Activated naive CD8-positive, alpha-beta T cell treated with anti-CD3 and anti-CD28 coated beads for 36 hours (primary cell): ENCODE measurements around the gene R3HCC1L. TPM values are rescaled to one million over a fixed set of nuclear protein-coding genes. Genes with fewer than 3 reads are reported as not detected.
"Not testable (repeated sequence)": the region's sequence is repeated elsewhere in the genome, so short reads cannot be mapped to it uniquely, and the experiment has no call there.

Experiments
- DNase-seq: peaks from one replicate; pipeline ENCODE4 v3.0.0; 2021
- H3K27ac Mint-ChIP-seq: one replicate; pipeline ENCODE4 v1.8.0; 2022; ENCODE audit warnings: mild to moderate bottlenecking, moderate library complexity, mixed read lengths
- H3K27me3 Mint-ChIP-seq: one replicate; pipeline ENCODE4 v1.8.0; 2022; ENCODE audit warnings: mild to moderate bottlenecking, mixed read lengths
- H3K36me3 Mint-ChIP-seq: one replicate; pipeline ENCODE4 v1.8.0; 2021; ENCODE audit warnings: mild to moderate bottlenecking, mixed read lengths
- H3K4me1 Mint-ChIP-seq: one replicate; pipeline ENCODE4 v1.8.0; 2021; ENCODE audit warnings: mixed read lengths
- H3K4me3 Mint-ChIP-seq: one replicate; pipeline ENCODE4 v1.8.0; 2022; ENCODE audit warnings: mild to moderate bottlenecking, moderate library complexity, mixed read lengths
- H3K9me3 Mint-ChIP-seq: one replicate; pipeline ENCODE4 v1.8.0; 2022; ENCODE audit warnings: mixed read lengths
- total RNA-seq, 2 experiments: library from RNA; stranded (reverse); gene quantifications; one replicate each; pipeline ENCODE4 v1.2.3, GENCODE V29; 2021

R3HCC1L gene
- total RNA-seq, 2 experiments from 2014 or later, result 17.7 to 20.3 TPM

DNA sequence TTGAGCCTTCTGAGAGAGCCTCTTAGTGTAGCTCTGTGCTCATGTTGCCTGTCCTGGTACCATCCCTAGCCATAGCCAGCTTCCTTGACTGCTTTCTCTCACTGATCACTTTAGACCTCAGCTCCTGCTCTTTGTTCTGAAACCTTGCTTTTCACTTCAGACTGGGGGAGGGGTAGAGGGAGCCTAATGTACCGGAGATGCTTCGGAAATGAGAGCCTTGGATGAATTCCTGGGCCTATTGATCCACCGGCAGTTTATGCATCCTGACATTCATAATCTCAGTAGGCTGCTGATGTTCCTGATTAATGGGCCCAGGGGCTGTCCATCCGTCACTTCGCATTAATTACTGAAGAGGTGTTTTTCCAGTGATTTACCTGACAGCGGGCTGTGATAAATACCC, 38.8 kb downstream of the R3HCC1L start:
- no peak for DNase-seq
- Mint-ChIP-seq H3K27me3 (no peaks in the 10 kb centered on the region), H3K4me1 (peaks cover 16% of the 10 kb centered on the region), H3K4me3 (no peak overlapping the region), H3K27ac (no peak overlapping the region), H3K9me3 (peaks cover 6% of the 10 kb centered on the region), H3K36me3 (peaks cover 54% of the 10 kb centered on the region)

DNA sequence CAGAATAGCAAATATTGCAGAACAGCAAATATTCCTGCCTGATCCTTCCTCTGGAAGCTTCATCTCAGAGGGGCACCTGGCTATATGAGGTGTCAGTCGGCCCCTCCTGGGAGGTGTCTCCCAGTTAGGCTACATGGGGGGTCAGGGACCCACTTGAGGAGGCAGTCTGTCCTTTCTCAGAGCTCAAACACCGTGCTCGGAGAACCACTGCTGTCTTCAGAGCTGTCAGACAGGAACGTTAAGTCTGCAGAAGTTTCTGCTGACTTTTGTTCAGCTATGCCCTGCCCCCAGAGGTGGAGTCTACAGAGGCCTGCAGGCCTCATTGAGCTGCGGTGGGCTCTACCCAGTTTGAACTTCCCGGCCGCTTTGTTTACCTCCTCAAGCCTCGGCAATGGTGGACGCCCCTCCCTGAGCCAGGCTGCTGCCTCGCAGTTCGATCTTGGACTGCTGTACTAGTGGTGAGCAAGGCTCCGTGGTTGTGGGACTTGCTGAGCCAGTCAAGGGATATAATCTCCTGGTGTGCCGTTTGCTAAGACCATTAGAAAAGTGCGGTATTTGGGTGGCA, 48.0 kb downstream of the R3HCC1L start:
- Mint-ChIP-seq H3K4me1 (peaks cover 31% of the 10 kb centered on the region), H3K36me3 (peaks cover 86% of the 10 kb centered on the region), H3K9me3 (peaks cover 27% of the 10 kb centered on the region)
- not testable (repeated sequence) for H3K27ac Mint-ChIP-seq, H3K27me3 Mint-ChIP-seq, DNase-seq, H3K4me3 Mint-ChIP-seq

DNA sequence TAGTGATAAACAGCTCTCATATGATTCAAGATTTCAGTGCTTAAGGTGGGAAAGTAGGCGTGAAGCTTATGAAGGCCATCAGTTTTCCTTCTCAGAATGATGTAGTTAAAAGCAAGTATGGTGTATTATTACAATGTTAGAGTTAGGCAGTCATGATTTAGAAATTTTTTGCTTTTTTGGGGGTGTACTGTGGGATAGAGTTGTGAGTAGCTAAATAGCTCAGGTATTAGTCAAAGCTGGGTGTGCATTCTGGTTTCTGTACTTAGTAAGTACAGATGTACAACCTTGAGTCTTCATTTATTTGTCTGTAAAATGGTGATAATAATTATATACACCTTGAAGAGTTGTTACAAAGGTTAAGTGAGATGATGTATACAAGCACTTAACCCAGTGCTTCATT, 52.2 kb downstream of the R3HCC1L start:
- H3K36me3 Mint-ChIP-seq, result peaks cover 72% of the 10 kb centered on the region
- no peaks in the 10 kb centered on the region for H3K27me3 Mint-ChIP-seq
- H3K4me1 Mint-ChIP-seq, result peaks cover 16% of the 10 kb centered on the region
- no peak for DNase-seq
- peaks cover 8% of the 10 kb centered on the region for H3K9me3 Mint-ChIP-seq
- no peak overlapping the region for H3K27ac Mint-ChIP-seq
- no peak overlapping the region for H3K4me3 Mint-ChIP-seq

DNA sequence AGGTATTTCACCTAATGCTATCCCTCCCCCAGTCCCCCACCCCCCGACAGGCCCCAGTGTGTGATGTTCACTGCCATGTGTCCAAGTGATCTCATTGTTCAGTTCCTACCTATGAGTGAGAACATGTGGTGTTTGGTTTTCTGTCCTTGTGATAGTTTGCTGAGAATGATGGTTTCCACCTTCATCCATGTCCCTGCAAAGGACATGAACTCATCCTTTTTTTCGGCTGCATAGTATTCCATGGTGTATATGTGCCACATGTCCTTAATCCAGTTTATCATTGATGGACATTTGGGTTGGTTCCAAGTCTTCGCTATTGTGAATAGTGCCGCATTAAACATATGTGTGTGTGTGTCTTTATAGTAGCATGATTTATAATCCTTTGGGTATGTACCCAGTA, 56.3 kb downstream of the R3HCC1L start:
- H3K4me3 Mint-ChIP-seq, H3K9me3 Mint-ChIP-seq, H3K27ac Mint-ChIP-seq, DNase-seq, H3K27me3 Mint-ChIP-seq: not testable (repeated sequence)
- H3K4me1 Mint-ChIP-seq, result peaks cover 17% of the 10 kb centered on the region
- peaks cover 72% of the 10 kb centered on the region for H3K36me3 Mint-ChIP-seq

GRCh38 chr10:98193037-98193436, 58.6 kb downstream of the R3HCC1L start:
- Mint-ChIP-seq H3K27me3 (no peaks in the 10 kb centered on the region), H3K36me3 (peaks cover 64% of the 10 kb centered on the region), H3K4me1 (peaks cover 22% of the 10 kb centered on the region), H3K9me3 (peaks cover 7% of the 10 kb centered on the region), H3K27ac (no peak overlapping the region), H3K4me3 (no peak overlapping the region)
- no peak for DNase-seq

- Mint-ChIP-seq H3K36me3 (peaks cover 60% of the 10 kb centered on the region), H3K4me1 (peaks cover 22% of the 10 kb centered on the region), H3K9me3 (peaks cover 7% of the 10 kb centered on the region), H3K27me3 (no peaks in the 10 kb centered on the region), H3K4me3 (no peak overlapping the region), H3K27ac (no peak overlapping the region)
- no peak for DNase-seq
Measured at GRCh38 chr10:98194633-98195032, 60.2 kb downstream of the R3HCC1L start.

DNA sequence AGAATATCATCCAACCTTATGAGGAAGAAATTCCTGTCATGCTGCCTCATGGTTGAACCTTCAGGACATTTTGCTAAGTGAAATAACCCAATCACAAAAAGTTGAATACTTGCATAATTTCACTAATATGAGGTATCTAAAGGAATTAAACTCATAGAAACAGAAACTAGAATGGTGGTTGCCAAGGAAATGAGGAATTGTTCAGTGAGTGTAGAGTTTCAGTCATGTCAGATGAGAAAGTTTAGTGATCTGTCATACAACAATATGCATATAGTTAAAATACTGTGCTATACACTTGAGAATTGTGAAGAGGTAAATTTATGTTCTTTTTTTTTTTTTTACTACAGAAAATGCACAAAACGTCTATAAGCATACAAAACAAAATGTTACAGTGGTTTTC, 60.7 kb downstream of the R3HCC1L start:
- H3K4me1 Mint-ChIP-seq, result peaks cover 22% of the 10 kb centered on the region
- H3K27ac Mint-ChIP-seq, result no peak overlapping the region
- no peaks in the 10 kb centered on the region for H3K27me3 Mint-ChIP-seq
- no peak for DNase-seq
- peaks cover 7% of the 10 kb centered on the region for H3K9me3 Mint-ChIP-seq
- no peak overlapping the region for H3K4me3 Mint-ChIP-seq
- peaks cover 55% of the 10 kb centered on the region for H3K36me3 Mint-ChIP-seq

DNA sequence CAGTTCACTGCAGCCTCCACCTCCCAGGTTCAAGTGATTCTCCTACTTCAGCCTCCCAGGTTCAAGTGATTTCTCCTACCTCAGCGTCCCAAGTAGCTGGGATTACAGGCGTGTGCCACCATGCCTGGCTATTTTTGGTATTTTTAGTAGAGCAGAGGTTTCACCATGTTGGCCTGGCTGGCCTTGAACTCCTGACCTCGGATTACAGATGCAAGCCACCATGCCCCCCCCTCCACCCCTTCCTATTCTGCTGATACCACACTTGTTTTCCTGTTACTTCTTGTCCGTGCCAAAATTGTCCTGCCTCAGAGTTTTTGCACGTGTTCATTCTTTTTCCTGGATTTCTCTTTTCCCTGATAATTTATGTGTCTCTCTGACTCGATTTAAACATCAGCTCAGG, 62.5 kb downstream of the R3HCC1L start:
- peaks cover 40% of the 10 kb centered on the region for H3K36me3 Mint-ChIP-seq
- DNase-seq, result no peak
- H3K27me3 Mint-ChIP-seq, result no peaks in the 10 kb centered on the region
- peak overlapping the region; percentile 30 for H3K27ac Mint-ChIP-seq
- H3K9me3 Mint-ChIP-seq, result peaks cover 4% of the 10 kb centered on the region
- no peak overlapping the region for H3K4me3 Mint-ChIP-seq
- H3K4me1 Mint-ChIP-seq, result peaks cover 25% of the 10 kb centered on the region

DNA sequence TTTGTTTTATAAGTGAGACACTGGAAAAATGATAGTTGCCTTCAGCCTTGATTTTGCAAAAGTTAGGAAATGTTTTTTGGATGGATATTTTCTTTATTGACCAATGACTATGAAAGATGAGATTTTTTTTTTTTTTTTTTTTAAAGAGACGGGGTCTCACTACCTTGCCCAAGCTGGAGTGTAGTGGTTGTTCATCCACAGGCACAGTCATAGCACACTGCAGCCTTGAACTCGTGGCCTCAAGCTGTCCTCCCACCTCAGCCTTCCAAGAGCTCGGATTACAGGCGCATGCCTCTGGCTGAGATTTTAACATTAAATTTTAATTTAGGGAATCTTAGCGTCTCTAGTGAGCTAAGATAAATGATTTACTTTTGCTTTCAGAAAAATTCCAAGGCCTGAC, 67.3 kb downstream of the R3HCC1L start:
- no peaks in the 10 kb centered on the region for H3K9me3 Mint-ChIP-seq
- H3K4me3 Mint-ChIP-seq, result no peak overlapping the region
- H3K4me1 Mint-ChIP-seq, result peaks cover 6% of the 10 kb centered on the region
- H3K27ac Mint-ChIP-seq, result no peak overlapping the region
- H3K27me3 Mint-ChIP-seq, result no peaks in the 10 kb centered on the region
- no peak for DNase-seq
- H3K36me3 Mint-ChIP-seq, result peaks cover 9% of the 10 kb centered on the region

GRCh38 chr10:98202378-98202777, 67.9 kb downstream of the R3HCC1L start:
- H3K27me3 Mint-ChIP-seq, result no peaks in the 10 kb centered on the region

DNA sequence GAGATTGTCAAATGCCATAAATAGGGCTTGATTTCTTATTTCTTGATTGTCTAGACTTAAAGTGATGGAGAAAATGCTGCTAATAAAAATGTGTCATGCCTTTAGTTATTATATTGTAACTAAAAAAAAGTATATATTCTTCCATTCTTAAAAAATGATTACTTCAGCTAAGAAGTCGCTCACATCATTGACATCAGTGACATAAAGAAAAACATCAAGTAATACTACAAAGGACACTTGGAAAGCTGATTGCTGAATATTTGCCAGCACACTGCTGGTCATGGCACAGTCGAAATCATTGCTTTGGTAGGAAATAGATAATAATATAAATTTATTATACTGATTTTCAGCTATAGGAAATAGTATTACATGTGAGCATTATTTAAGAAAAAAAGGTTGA, 70.9 kb downstream of the R3HCC1L start:
- Mint-ChIP-seq H3K36me3 (peaks cover 24% of the 10 kb centered on the region), H3K4me3 (no peak overlapping the region), H3K9me3 (no peaks in the 10 kb centered on the region), H3K27ac (no peak overlapping the region), H3K27me3 (no peaks in the 10 kb centered on the region), H3K4me1 (peaks cover 18% of the 10 kb centered on the region)
- no peak for DNase-seq

More at GRCh38 chr10:98202378-98202777, 67.9 kb downstream of the R3HCC1L start:
- peaks cover 2% of the 10 kb centered on the region for H3K4me1 Mint-ChIP-seq
- DNase-seq, result no peak
- no peak overlapping the region for H3K27ac Mint-ChIP-seq
- H3K9me3 Mint-ChIP-seq, result no peaks in the 10 kb centered on the region
- H3K4me3 Mint-ChIP-seq, result no peak overlapping the region
- peaks cover 6% of the 10 kb centered on the region for H3K36me3 Mint-ChIP-seq

DNA sequence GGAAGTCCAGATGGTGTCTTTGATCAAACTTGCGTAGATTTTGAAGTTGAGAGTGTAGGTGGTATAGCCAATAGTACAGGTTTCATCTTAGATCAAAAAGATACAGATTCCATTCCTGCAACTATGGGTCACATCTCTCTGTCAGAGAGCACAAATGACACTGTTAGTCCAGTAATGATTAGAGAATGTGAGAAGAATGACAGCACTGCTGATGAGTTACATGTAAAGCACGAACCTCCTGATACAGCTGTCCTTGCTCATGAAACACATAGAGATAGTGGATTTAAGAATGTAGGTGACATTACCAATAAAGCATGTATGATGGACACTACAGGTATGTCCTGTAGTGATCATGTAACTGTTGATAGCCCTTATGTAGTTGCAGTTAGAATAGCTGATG, 74.5 kb downstream of the R3HCC1L start:
- H3K27ac Mint-ChIP-seq, result no peak overlapping the region
- no peaks in the 10 kb centered on the region for H3K27me3 Mint-ChIP-seq
- H3K4me3 Mint-ChIP-seq, result no peak overlapping the region
- no peaks in the 10 kb centered on the region for H3K9me3 Mint-ChIP-seq
- DNase-seq, result no peak
- peaks cover 39% of the 10 kb centered on the region for H3K36me3 Mint-ChIP-seq
- peaks cover 33% of the 10 kb centered on the region for H3K4me1 Mint-ChIP-seq

DNA sequence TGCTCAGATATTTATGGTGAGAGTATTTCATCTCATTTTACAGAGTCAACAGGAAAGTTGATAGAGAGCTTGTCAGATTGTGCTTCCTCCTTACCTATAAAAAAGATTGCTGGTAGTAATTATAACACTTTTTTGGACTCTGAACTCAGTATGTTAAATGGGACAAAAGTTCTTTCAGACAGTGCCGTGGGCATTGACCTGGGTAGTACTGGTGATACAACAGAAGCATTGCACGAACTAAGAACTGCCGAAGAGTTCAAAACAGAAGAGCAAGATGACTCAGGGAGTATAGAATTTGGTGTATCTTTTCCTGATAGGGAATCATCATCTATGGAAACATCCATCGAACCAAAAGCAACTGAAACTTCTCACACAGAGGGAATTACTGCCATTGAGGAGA, 75.0 kb downstream of the R3HCC1L start:
- Mint-ChIP-seq H3K4me1 (peaks cover 34% of the 10 kb centered on the region), H3K4me3 (no peak overlapping the region), H3K36me3 (peaks cover 41% of the 10 kb centered on the region), H3K9me3 (no peaks in the 10 kb centered on the region), H3K27me3 (no peaks in the 10 kb centered on the region), H3K27ac (no peak overlapping the region)
- no peak for DNase-seq

DNA sequence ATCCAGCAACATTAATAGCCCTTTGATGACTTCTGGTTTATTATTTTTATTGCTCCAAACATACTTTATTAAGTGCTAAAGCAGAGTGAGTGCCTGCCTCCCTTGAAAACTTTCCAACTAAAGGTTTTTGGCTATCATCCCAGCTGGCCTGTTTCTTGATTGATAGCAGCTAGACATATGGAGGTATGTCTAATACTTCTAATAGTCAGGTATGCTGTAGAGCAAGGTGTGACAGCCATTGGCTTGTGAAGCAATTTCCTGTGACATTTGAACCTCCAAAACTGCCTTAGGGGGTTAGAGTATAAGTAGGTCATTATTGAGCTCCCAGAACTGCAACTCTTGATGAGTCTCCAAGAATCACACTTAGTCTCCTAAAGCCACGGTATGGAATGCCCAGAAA, 77.7 kb downstream of the R3HCC1L start:
- no peak overlapping the region for H3K27ac Mint-ChIP-seq
- H3K36me3 Mint-ChIP-seq, result peaks cover 56% of the 10 kb centered on the region
- H3K9me3 Mint-ChIP-seq, result peaks cover 4% of the 10 kb centered on the region
- no peak for DNase-seq
- H3K4me1 Mint-ChIP-seq, result peaks cover 34% of the 10 kb centered on the region
- H3K27me3 Mint-ChIP-seq, result no peaks in the 10 kb centered on the region
- H3K4me3 Mint-ChIP-seq, result no peak overlapping the region

GRCh38 chr10:98213740-98214139, 79.3 kb downstream of the R3HCC1L start:
- no peak for DNase-seq
- H3K4me3 Mint-ChIP-seq, result no peak overlapping the region
- H3K27ac Mint-ChIP-seq, result no peak overlapping the region
- H3K4me1 Mint-ChIP-seq, result peaks cover 28% of the 10 kb centered on the region
- peaks cover 15% of the 10 kb centered on the region for H3K9me3 Mint-ChIP-seq
- no peaks in the 10 kb centered on the region for H3K27me3 Mint-ChIP-seq
- peaks cover 61% of the 10 kb centered on the region for H3K36me3 Mint-ChIP-seq

DNA sequence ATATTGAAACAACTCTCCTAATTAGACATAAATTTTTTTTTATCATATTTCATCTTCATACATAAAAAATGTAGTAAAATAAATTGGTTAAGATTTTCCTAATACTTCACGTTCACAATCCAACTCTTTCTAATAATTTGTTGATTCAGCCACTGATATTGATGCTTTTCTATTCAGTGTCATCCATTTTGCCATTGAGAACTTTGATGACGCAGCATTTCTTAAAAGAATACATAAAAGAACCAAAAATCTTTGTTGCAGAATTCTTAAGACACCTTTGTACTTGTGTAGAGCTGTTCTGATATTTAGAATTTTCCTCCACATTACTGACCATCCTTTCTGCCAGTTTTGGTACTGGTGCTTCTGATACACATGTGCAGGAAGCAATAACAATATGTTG, 80.9 kb downstream of the R3HCC1L start:
- Mint-ChIP-seq H3K36me3 (peaks cover 63% of the 10 kb centered on the region), H3K27me3 (no peaks in the 10 kb centered on the region)

More for the DNA sequence above, 80.9 kb downstream of the R3HCC1L start:
- DNase-seq, result no peak
- Mint-ChIP-seq H3K4me3 (no peak overlapping the region), H3K27ac (no peak overlapping the region), H3K4me1 (peaks cover 19% of the 10 kb centered on the region), H3K9me3 (peaks cover 27% of the 10 kb centered on the region)
